GM18909 (cell line): Measurements from ENCODE around the gene MYOCOS.
"Not testable (repeated sequence)": the region's sequence is repeated elsewhere in the genome, so short reads cannot be mapped to it uniquely, and the experiment has no call there.

Experiments used
- ATAC-seq: cut with Tn5 transposase; IDR thresholded peaks from one replicate; pipeline ENCODE4 v1.9.1; 2021; ENCODE audit warnings: mild to moderate bottlenecking; ENCODE audit not compliant: unreplicated experiment, poor library complexity

Gene MYOCOS

DNA sequence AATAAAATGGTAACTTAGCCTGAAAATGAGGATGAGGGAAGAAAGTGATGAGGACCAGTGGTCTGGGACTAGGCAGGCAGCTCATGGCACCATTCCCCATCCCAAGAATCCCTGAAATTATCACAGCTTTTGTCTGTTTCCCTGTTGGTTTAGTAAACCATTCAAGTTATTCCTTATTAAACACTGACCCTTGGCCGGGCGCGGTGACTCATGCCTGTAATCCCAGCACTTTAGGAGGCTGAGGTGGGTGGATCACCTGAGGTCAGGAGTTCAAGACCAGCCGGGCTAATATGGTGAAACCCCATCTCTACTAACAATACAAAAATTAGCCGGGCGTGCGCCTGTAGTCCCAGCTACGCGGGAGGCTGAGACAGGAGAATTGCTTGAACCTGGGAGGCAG is 34.2 kb downstream of the MYOCOS start:
- ATAC-seq = not testable (repeated sequence)

DNA sequence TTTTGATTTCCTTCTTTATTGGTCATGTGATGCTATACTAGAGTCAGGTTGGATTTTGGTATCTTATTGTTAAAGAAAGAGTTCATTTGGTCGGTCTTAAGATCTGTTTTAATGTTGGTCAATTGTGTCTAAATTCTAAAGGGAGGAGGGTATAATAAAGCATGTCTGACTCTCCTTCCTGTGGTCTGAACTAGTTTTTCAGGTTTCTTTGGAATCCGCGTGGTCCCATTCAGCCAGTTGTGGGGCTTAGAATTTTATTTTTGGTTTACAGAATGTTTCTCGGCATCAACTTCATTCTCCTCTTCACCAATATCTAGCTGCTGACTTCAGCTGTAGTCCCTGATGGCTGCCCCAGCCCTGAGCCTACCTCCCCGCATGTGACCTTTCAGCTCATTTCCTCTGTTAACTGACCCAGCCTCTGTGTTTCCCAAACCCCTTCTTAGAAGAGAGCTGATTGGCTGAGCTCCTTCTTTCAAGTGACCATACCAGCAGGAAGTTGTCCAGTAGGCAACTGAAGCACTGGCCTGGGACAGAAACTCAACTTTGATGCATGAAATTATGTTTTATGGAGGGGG is 39.1 kb downstream of the MYOCOS start:
- ATAC-seq = no peak

DNA sequence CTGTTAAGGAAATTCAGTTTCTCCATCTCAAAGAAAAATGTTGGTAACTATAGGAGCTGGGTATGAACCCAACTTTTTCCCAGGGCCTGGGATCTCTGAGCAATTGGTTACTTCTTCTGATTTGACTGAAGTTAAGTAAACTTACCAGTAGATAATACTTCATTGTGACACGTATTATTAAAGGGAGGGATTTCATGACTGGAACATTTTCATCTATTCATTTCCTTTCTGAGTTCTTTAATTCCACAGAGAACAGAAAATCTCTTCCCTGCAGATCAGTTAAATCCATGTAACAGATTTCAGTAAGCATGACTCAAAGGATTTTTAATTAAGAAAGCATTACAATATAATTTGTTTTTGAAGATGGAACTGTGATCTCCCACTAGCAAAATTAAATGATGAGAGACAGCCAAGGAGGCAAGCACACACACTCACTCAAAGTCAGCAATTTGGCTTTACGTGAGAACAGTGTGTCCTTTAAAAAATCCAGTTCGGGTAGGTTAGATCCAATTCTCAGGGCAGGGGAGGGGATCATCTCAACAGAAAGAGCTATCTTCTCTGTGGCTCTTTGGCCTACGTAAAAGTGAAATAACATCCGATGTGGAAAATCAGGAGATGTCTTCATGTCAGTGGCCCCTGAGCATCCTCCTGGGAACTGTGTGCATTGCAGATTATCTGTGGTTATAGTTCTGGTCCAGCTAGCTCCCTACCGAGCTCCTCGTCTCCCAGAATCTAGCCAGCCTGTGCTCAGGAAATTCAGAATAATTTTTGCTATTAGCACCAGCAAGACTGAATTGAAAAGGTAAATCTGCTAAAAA is 41.2 kb downstream of the MYOCOS start:
- no peak for ATAC-seq

DNA sequence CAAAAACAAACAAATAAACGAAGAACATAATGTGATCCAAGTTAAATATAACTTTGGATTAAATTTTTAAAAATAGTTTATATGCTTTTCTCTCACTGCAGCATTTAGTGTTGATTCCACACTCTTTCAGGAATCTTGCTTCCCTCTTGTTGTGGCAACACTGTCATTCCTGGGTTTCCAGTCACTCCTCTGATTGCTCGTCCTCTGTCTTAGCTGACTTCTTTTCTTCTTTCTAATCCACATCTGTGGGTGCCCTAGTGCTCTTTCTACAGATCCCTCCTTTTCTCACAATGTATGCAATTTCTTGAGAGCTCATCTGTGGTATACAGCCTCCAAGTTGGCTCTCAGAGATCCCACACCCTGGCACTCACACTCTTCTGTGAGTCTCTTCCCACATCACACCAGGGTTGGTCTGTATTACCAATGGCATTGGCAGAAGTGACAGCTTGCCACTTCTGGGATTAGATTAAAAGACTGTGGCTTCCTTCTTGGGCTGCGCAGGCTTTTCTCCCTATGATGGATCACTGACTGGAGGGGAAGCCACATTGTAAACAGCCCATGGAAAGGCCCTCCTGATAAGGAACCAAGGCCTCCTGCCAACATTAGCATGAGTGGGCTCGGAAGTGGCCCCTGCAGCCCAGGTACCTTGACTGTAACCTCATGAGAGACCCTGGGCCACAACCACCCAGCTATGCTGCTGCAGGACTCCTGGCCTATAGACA is 42.0 kb downstream of the MYOCOS start:
- no peak for ATAC-seq

DNA sequence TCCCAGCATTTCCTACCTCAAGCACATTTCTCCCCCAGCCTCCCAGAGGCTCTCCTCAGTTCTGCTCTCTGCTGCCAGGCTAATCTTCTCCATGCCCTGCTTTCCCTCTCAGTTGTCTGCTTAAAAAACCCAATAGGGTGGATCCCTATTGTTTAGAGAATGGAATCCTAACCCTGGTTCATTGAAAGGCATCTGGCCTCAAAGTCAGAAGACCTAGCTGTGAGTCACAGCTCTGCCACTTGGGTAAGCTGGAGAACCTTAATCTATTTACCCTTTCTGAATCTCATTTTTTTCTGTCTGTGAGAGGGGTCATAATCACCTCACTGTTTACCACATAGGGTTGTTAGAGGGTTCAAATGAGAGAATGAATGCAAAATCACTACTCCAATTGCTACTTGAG is 42.9 kb downstream of the MYOCOS start:
- ATAC-seq = no peak

DNA sequence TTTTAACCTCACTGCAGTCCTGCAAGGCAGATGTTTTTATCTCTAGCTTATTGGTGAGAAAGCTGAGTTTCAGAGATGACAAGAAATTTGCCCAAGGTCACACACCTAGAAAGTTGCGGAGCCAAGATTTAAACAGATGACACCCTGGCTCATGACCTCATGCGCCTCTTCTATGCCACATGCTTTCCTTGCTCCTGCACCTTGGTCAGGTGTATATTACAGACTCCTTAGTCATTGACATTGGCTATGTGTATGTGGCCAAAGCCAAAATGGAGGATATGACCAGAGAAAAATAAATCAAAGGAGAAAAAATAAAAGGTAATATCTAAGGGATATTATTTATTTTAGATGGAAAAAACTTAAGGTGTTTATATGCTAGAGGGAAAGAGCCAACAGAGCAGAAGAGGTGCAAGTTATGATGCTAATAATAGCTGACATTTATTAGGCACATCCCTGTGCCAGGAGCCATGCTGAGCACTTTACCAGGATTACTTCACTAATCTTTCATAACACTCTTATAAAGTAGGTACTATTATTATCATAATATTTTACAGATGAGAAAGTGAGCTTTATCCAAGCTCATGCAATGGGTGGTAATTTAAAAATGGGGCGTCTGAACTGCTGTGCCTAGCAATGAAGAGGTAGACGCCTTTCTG is 44.2 kb downstream of the MYOCOS start:
- ATAC-seq = no peak

DNA sequence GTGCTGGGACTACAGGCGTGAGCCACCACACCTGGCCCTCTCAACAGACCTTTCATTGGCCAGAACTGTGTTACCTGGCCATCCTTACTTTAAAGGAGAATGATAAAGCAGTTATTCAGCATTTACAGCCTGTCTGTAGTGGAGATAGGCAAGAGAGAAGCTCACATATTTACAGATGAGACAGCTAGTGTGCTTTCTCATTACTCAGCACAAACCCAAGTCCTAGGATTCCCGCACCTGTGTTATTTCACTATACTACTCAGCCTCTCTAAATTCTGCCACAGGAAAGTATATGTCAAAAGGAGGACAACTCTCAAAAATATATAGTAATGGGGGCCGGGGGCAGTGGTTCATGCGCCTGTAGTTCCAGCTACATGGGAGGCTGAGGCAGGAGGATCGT is 46.3 kb downstream of the MYOCOS start:
- no peak for ATAC-seq

DNA sequence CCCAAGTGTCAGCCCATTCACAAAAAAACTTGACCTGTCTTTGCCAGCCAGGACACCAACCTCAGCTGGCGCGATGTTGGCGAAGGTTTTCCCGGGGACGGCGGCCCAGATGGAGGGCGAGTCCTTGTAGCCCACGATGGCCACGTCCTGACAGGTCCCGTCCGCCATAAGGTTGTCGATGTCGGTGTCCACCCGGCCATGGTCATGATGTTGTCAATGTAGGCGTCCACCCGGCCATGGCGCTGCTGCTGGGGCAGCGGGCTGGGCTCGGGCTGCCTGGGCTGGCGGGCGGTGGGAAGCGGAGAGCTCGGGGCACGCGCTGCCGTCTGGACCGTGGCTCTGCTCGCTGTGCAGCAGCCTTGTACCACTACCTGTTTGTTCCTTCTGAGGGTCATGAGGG is 48.7 kb downstream of the MYOCOS start:
- ATAC-seq = no peak

DNA sequence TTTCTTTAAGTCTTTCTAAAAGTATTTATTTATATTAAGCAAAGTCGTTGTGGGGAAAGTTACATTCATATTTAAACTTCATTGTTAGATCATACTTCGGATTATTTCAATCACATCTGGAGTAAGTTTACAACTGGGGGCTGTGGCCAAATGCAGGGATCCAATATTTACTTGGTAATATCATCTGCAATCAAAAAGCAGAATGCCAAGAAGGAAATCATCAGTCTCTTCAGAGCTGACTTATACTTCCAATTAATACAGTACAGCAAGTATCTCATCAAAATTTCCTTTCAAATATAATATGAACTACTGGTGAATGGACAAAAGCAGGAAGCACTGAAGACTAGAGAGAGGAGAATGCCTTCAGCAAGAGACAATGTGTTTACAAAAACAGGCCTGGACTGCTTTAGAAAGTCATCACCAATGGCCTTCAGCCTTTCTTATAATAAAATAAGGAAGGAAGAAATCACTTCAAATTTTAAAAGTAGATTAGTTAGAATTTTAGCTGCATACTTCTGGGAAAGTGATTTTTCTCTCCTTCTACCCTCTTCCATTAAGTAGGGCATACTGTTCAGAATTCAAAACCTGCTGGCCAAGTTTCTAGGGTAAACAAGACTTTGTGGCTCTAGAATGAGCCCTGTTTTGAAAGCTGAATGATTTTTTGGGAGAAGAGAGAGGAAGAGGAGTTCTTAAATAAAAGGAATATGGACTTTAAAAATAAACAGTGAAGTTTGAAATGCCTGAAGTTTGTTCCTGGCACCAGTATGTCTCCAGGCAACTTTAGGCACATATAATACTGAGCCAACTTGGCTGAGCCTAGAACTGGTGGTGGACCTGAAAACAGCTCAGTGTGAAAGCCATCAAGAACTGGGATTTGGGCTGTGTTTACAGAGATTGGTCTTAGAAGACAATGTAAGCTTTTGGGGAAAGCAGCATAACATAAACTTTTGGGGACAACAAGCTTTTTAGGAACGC is 52.7 kb downstream of the MYOCOS start:
- no peak for ATAC-seq
